Cardiac fibroblast (primary cell): ENCODE measurements around the gene MED15.

Experiments used
- DNase-seq, 2 donors: peaks; one replicate each; pipeline versions ENCODE4 v3.0.0 to v3.0.0-alpha.2; 2010; ENCODE audit warnings: low read depth in 2 of 2
- H3K4me3 ChIP-seq, 2 donors: replicated peaks in 1 of 2; 1 replicate in 1 of 2; 2 replicates in 1 of 2; pipeline ENCODE4 v1.5.1; 2011; ENCODE audit warnings: low read depth in 2 of 2, low read length in 2 of 2, mild to moderate bottlenecking in 2 of 2, moderate library complexity in 1 of 2
- TF ChIP-seq, protein P1 (sequence below): IDR thresholded peaks from one replicate; pipeline ENCODE4 v1.5.1; 2011; ENCODE audit warnings: low read depth, mild to moderate bottlenecking, low read length, inconsistent platforms

MED15 gene

DNA sequence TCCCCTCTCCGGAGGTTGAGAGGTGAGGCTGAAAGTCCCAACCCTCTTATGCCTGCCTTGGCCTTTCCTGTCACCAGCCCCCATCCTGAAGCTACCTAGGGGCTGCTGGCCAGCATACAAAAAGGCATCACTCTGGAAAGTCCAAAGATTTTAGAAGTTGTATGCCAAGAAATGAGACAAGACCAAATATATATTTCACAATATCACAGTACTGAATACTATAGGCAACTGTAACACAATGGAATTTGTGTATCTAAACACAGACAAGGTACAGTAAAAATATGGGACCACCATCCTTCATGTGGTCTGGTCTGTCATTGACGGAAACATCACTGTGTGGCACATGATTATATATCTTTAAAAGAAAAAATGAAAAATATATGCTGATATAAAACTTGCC lies 16.1 kb upstream of the MED15 start:
- H3K4me3 ChIP-seq: no peak overlapping the region
- DNase-seq: no peak
- TF ChIP-seq, protein P1, sequence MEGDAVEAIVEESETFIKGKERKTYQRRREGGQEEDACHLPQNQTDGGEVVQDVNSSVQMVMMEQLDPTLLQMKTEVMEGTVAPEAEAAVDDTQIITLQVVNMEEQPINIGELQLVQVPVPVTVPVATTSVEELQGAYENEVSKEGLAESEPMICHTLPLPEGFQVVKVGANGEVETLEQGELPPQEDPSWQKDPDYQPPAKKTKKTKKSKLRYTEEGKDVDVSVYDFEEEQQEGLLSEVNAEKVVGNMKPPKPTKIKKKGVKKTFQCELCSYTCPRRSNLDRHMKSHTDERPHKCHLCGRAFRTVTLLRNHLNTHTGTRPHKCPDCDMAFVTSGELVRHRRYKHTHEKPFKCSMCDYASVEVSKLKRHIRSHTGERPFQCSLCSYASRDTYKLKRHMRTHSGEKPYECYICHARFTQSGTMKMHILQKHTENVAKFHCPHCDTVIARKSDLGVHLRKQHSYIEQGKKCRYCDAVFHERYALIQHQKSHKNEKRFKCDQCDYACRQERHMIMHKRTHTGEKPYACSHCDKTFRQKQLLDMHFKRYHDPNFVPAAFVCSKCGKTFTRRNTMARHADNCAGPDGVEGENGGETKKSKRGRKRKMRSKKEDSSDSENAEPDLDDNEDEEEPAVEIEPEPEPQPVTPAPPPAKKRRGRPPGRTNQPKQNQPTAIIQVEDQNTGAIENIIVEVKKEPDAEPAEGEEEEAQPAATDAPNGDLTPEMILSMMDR: no peak

DNA sequence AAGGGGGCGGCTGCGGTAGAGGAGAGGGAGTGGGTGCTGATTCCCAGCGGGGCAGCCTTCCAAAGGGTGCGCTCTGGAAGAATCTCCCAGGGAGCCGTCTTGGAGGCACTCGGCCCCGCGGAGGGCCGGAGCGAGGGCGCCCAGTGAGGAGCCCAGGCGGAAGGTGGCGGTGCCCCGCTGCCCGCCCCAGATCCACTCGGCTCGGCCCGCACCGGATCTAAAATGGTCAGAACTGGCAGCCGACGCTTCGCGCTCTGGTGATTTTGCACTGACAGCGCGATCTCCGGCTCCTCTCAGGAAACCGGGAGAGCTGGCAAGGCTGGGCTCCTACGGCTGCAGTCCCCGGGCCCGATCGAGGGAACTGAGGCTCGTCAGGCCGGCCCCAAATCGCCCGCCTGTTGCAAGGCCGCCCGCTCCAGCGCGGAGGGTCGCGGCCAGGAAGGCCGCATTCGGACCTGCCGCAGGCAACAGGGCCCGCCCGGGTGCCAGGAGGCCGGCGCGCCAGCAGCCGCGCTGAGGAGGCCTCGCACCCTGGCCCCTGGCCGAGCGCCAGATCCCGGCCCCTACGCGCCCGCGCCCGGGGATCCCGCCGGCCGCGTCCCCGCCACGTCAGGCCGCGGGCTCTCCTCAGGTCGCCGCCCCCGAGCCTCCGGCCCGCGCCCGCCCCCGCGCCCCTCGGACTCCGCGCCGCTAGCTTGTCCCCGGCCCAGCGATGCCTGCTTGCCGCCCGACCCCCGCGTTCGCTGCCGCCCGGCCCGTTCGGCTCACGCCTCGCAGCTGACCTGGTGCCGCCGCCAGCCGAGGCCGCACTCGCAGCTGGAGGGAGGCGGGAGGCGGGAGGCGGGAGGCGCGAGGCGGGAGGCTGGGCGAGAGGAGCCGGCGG lies 12.2 kb upstream of the MED15 start, which contains the start of gene KLHL22:
KLHL22 (minus strand) TSS at position 818 of the 883 bp plus-strand sequence. CDS start 6,584 bp downstream, outside the sequence.
- DNase-seq: peak in 1 of 2 donors; percentile 37
- TF ChIP-seq, protein P1: no peak

DNA sequence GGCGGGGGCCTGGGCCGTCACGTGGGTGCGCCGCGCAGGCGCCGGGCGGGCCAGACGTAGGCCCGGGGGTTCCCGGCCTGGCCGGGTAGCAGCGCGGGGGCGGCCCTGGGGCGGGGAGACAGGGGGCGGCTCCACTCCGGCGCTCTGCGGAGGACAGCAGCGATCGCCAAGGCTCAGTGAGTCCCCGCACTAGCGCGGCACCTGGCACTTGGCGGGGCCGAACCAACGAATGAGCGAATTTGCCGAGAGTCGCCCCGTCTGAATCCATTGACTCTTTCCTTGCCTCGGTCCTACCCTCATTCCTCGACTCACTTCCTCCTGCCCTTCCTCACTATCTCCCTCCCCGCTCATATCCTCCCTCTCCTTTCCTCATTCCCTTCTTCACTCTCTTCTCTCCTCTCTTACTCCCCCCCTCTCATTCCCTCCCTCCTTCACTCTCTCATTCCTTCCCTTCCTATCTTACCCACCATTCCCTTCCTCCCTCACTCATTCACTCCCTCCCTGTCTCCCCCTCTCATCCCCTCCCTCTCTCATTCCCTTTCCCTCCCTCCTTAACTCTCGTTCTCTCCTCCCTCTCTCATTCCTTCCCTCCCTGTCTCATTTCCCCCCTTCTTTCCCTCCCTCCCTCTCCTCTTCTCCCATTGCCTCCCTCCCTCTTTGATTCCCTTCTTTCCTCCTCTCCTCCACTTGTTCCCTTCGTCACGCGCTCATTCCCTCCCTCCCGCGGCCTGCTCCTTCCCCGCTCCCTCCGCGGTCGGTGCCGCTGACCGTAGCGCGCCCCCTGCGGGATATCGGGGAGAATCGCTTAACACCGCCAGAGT lies 11.3 kb upstream of the MED15 start:
- TF ChIP-seq, protein P1: peak; percentile 88
- DNase-seq: peak; percentile 87 to 94
- peak overlapping the region; percentile 69 to 71 for H3K4me3 ChIP-seq

More for the DNA sequence above, 12.2 kb upstream of the MED15 start, which contains the start of gene KLHL22:
- H3K4me3 ChIP-seq: peak within 1 kb of the TSS; percentile 69 to 71

DNA sequence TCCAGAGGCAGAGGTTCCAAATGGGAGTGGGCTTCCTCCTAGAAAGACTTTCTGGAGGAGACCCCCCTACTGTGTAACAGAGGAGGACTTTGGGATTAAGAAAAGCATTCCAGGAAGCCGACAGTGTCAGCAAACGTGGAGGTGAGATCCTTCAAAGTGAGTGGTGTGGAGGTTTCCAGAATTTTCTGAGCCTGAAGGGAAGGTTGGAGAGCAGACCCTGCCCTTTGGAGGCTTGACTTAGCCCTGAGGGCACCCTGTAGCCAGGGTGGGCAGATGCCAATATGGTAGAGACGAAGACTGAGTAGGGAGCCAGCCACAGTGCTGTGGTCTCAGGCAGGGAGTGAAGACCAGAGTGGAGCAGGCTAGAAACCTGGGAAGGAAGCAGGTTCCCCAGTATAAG lies 10.0 kb upstream of the MED15 start:
- DNase-seq: no peak
- TF ChIP-seq, protein P1: no peak
- no peak overlapping the region for H3K4me3 ChIP-seq

DNA sequence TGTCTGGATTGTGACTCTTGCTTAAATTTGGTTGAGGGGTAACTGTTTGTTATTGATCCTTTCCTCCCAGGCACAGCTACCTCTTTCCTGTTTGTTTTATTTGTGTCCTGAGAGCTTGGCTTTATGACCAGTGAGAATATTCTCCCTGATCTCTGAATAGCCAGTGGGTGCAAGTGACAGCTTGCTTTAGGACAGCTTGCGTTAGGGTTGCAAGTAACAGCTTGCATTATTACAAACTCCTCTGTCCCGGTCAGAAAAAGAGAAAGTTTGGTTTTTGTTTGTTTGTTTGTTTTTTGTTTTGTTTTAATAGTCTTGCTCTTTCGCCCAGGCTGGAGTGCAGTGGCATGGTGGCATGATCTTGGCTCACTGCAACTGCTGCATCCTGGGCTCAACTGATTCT lies 8.5 kb upstream of the MED15 start:
- TF ChIP-seq, protein P1: no peak
- DNase-seq: no peak
- no peak overlapping the region for H3K4me3 ChIP-seq

DNA sequence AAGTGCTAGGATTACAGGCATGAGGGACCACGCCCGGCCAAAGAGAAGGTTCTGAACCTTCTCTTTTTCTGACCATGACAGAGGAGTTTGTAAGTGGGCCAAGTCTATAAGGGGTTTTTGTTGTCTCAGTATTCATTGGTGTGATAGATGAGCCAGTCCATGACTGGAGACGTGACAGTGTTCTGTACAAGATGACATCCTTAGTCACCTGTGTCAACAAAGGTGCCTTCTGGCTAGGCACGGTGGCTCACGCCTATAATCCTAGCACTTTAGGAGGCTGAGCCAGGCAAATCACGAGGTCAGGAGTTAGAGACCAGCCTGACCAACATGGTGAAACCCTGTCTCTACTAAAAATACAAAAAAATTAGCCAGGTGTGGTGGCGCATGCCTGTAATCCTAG lies 7.6 kb upstream of the MED15 start:
- TF ChIP-seq, protein P1: no peak
- DNase-seq: no peak
- no peak overlapping the region for H3K4me3 ChIP-seq
